Breast epithelium (tissue), 3 donors: ENCODE data around the gene DNMT3A.

ENCODE experiments used
- CTCF ChIP-seq, 3 donors: fragments of 450-650 bp; IDR thresholded peaks; one replicate each; pipeline ENCODE4 v1.5.1; 2016 to 2017; ENCODE audit warnings: antibody characterized with exemption in 3 of 3, mild to moderate bottlenecking in 3 of 3, moderate library complexity in 3 of 3
- POLR2AphosphoS5 ChIP-seq, 3 donors: sonication (generic); formaldehyde crosslinking; IDR thresholded peaks; one replicate each; pipeline ENCODE4 v1.6.1; 2017; ENCODE audit warnings: antibody characterized with exemption in 3 of 3

GRCh38 chr2:25243995-25244394 lies 97.7 kb downstream of the DNMT3A start:
- TF ChIP-seq CTCF (IDR thresholded peaks at IDR 0.05) (no peak), POLR2AphosphoS5 (IDR thresholded peaks at IDR 0.05) (no peak)
